Testis (tissue), 5 donors: ENCODE results near the gene HOXB4. TPM values are rescaled to one million over a fixed set of nuclear protein-coding genes. Genes with fewer than 3 reads are reported as not detected.

Experiments used
- DNase-seq: peaks from one replicate; pipeline ENCODE4 v3.0.0-alpha.2; 2019
- H3K27ac ChIP-seq, 2 donors: fragments of 200-600 bp; sonication (generic); one replicate each; pipeline ENCODE4 v1.5.1; 2019
- H3K27me3 ChIP-seq: fragments of 200-600 bp; sonication (generic); one replicate; pipeline ENCODE4 v1.5.1; 2019
- H3K36me3 ChIP-seq: fragments of 200-600 bp; sonication (generic); one replicate; pipeline ENCODE4 v1.5.1; 2017; ENCODE audit warnings: low read depth; ENCODE audit errors: missing control alignments
- H3K4me1 ChIP-seq: fragments of 200-600 bp; sonication (generic); one replicate; pipeline ENCODE4 v1.5.1; 2019
- H3K4me3 ChIP-seq, 2 donors: fragments of 200-600 bp; sonication (generic); one replicate each; pipeline ENCODE4 v1.5.1; 2017 to 2019
- H3K9me3 ChIP-seq: fragments of 200-600 bp; sonication (generic); one replicate; pipeline ENCODE4 v1.5.1; 2017
- POLR2A ChIP-seq: fragments of 450-650 bp; IDR thresholded peaks from one replicate; pipeline ENCODE4 v1.6.1; 2017; ENCODE audit warnings: antibody characterized with exemption, mild to moderate bottlenecking, moderate library complexity
- WGBS, 2 donors: methylation state at CpG; one replicate each; pipeline ENCODE4 v1.1.5; 2018; 5-methylcytosine and 5-hydroxymethylcytosine counted together
- intact Hi-C: fragments of 100-400 bp; cut with DNase I; formaldehyde crosslinking; loops from one replicate; pipeline ENCODE4 v1.15.1; 2023; ENCODE audit warnings: low total_unique reads
- long read RNA-seq, 2 donors: transcript quantifications; one replicate each; lab custom pipeline, GENCODE V29; 2026
- polyA plus RNA-seq: library from polyadenylated mRNA; stranded (reverse); fragments of 350-450 nt; fragmentation: Illumina TruSeq; extraction: RNeasy Lipid Tissue Mini Kit (QIAGEN cat#74804); gene quantifications from one replicate; pipeline ENCODE4 v1.2.3, GENCODE V29; 2014; ENCODE audit warnings: low read depth, low replicate concordance; ENCODE audit not compliant: insufficient read depth
- total RNA-seq, 2 donors: library from RNA; depleted of rRNA; stranded (reverse); fragments of >200 nt; gene quantifications; one replicate each; pipeline ENCODE4 v1.2.3, GENCODE V29; 2016
- TF ChIP-seq, protein P1 (sequence below), 3 experiments: fragments of 450-650 bp in 2 of 3; fragments of 200-600 bp in 1 of 3; sonication (generic) in 1 of 3; IDR thresholded peaks; one replicate each; pipeline ENCODE4 v1.5.1; 2016 to 2019; ENCODE audit warnings: antibody characterized with exemption in 3 of 3, mild to moderate bottlenecking in 2 of 3, moderate library complexity in 1 of 3

HOXB4 gene
- 1 to 10 TPM; 1.6 to 1.8 TPM for total RNA-seq
- 1.6 TPM for polyA plus RNA-seq
- long read RNA-seq, donor 1, partial matches to known transcripts, result 0 of 2 reads
- long read RNA-seq, donor 1, other reads (novel, unspliced or antisense), result 0 of 2 reads
- long read RNA-seq, donor 2, result 0 reads

- Histone ChIP-seq H3K27ac (no peak within 1 kb of the TSS), H3K27me3 (no peaks in the 10 kb centered on the region), H3K9me3 (no peaks in the 10 kb centered on the region), H3K4me3 (peak within 1 kb of the TSS; percentile 40 to 44), H3K4me1 (peaks cover 6% of the 10 kb centered on the region), H3K36me3 (no peaks in the 10 kb centered on the region)
- intact Hi-C loops, result no loop called here
- 2 to 4% methylated on average over 25 to 55 of the region's 58 CpGs for WGBS, 2 donors
- peak; percentile 77 for DNase-seq
- TF ChIP-seq, protein P1, sequence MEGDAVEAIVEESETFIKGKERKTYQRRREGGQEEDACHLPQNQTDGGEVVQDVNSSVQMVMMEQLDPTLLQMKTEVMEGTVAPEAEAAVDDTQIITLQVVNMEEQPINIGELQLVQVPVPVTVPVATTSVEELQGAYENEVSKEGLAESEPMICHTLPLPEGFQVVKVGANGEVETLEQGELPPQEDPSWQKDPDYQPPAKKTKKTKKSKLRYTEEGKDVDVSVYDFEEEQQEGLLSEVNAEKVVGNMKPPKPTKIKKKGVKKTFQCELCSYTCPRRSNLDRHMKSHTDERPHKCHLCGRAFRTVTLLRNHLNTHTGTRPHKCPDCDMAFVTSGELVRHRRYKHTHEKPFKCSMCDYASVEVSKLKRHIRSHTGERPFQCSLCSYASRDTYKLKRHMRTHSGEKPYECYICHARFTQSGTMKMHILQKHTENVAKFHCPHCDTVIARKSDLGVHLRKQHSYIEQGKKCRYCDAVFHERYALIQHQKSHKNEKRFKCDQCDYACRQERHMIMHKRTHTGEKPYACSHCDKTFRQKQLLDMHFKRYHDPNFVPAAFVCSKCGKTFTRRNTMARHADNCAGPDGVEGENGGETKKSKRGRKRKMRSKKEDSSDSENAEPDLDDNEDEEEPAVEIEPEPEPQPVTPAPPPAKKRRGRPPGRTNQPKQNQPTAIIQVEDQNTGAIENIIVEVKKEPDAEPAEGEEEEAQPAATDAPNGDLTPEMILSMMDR (IDR thresholded peaks at IDR 0.05), result no peak
- TF ChIP-seq POLR2A, result no peak
These were observed at the start of gene HOXB4 for GRCh38 chr17:48577946-48578615. Gene HOXB4, minus strand, starts transcription at chr17:48578350. Its CDS starts 31 bp downstream, at chr17:48578319.

GRCh38 chr17:48627118-48627597, 49.0 kb upstream of the HOXB4 start:
- no peak for TF ChIP-seq POLR2A
- TF ChIP-seq, protein P1 (IDR thresholded peaks at IDR 0.05), result no peak
- DNase-seq, result no peak
- intact Hi-C loops, result no loop called here
- Histone ChIP-seq H3K27ac (no peak overlapping the region), H3K9me3 (no peaks in the 10 kb centered on the region), H3K4me3 (no peak overlapping the region), H3K27me3 (no peaks in the 10 kb centered on the region), H3K36me3 (no peaks in the 10 kb centered on the region), H3K4me1 (peaks cover 7% of the 10 kb centered on the region)
- 5 to 18% methylated on average over 5 of the region's 5 CpGs for WGBS, 2 donors

GRCh38 chr17:48626245-48627117, 48.3 kb upstream of the HOXB4 start, which contains the start of gene HOXB9:
Gene HOXB9, minus strand, starts transcription at chr17:48626358. Its CDS starts 89 bp downstream, at chr17:48626269.
- no peaks in the 10 kb centered on the region for H3K36me3 ChIP-seq
- H3K27me3 ChIP-seq, result no peaks in the 10 kb centered on the region
- H3K9me3 ChIP-seq, result no peaks in the 10 kb centered on the region
- no peak for TF ChIP-seq POLR2A
- intact Hi-C loops, result no loop called here
- 2 to 3% methylated on average over 40 to 50 of the region's 50 CpGs for WGBS, 2 donors
- H3K27ac ChIP-seq, result no peak within 1 kb of the TSS
- H3K4me1 ChIP-seq, result peaks cover 7% of the 10 kb centered on the region
- DNase-seq, result no peak
- peak within 1 kb of the TSS; percentile 26 to 48 for H3K4me3 ChIP-seq

DNA sequence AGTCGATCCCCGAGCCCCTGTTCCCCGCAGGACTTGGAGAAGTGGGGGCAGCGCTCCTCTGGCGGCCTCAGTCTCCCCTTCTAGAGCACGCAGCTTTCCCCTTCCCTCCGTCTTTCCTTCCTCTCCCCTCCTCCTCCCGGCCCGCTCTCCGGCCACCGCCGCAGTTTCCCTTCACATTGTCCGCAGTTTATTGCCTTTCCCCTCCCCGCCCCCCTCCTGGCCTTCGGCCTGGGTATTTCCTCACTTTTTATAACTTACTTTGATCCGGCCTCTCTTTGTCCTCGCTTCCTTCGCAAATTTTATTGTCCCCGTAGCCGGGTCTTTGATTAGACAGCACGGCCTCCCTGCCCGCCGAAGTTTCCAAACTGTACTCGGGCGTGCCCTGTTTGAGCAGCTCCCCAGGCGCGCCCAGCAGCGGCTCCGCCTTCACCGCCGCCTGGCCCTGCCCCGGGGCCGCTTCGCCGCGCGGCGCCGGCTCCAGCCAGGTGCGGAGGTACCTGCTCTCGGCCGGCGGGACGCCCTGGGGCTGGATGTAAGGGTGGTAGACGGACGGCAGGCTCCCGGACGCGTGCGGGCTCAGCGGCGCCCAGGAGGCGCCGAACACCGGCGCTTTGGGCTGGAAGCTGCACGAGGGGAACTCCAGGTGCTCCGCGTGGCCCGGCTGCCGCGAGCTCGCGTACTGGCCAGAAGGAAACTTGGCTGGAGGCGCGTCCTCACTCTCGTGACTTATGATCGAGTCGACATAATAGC, 47.5 kb upstream of the HOXB4 start:
- no peaks in the 10 kb centered on the region for H3K27me3 ChIP-seq
- no peak for DNase-seq
- H3K36me3 ChIP-seq, result no peaks in the 10 kb centered on the region
- peak overlapping the region; percentile 26 to 48 for H3K4me3 ChIP-seq
- WGBS, 2 donors, result 0 to 1% methylated on average over 33 to 69 of the region's 69 CpGs
- no peak for TF ChIP-seq POLR2A
- TF ChIP-seq, protein P1 (IDR thresholded peaks at IDR 0.05), result no peak
- no peak overlapping the region for H3K27ac ChIP-seq
- no peaks in the 10 kb centered on the region for H3K9me3 ChIP-seq
- H3K4me1 ChIP-seq, result peaks cover 7% of the 10 kb centered on the region
- intact Hi-C loops, result no loop called here
